Measurements from ENCODE around the gene MYH10.
A peak's percentile ranks its signal among the peaks of the same experiment; 100 is the strongest.

MYH10 gene

DNA sequence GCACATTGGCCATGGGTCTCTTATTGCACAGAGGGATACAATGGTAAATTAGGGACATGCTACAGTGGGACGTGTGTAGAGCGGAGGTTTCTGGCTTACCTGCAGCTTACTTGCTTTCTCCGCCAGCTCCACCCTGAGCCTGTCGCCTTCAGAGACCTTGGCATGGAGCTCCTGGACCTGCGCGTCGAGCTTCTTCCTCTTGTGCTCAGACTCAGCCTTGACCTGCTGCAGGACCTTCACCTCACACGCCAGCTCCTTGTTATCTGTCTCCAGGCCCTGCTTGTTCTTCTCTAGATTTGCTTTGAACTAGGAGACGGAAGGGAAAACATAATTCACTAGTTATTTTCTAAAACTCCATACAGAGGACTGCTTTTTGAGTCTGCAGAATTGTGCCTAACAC lies 131.4 kb downstream of the MYH10 start:
- no peak for DNase-seq (ENCODE audit: low spot score)
- no peak for FAIRE-seq

DNA sequence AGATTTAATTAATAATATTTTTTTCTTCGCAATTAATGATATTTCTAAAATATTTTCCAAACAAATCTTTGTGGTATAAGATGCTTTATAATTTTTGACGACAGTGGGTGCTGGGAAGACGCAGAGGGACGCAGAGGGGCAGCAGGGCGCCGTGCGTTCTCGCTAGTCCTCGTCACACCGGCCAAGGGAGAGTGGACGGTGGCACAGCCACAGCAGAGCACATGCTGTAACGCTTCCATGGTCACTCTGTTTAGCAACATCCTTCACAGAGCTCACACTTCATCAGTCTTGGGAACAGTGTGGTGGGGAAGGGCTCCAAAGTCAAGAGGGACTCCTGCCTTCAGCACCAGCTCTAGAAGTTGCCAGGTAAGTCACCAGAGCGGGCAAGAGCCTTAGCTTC lies 134.4 kb downstream of the MYH10 start:
- DNase-seq (ENCODE audit: low spot score): no peak
- no peak for FAIRE-seq

DNA sequence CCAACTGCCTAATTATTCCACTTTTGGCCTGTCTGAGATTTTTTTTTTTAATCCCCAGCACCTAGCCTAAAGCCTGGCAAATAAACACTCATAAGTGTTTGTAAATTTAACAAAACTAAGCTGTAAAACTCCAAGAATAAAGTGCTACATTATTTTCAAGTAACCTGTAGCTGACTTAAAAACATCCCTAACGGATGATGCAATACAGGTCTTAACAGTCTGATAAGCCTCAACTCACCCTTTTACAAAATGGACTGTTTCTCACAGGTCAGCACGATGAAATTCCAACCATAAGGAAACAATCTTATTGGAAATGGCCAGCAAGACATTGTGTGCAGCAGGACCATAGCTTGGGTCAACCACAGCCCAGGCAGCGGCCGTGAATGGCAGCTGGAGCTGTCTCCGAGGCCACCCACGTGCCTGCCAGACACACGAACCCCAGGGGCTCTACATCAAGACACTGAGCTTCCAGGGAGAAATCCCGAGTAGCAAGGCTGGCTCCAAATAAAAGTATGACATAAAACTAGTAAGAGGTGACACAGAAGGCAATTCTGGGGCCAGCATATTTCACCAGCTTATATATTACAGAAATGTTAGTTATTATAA lies 135.9 kb downstream of the MYH10 start:
- DNase-seq (ENCODE audit: low spot score) (no peak), FAIRE-seq (no peak)

DNA sequence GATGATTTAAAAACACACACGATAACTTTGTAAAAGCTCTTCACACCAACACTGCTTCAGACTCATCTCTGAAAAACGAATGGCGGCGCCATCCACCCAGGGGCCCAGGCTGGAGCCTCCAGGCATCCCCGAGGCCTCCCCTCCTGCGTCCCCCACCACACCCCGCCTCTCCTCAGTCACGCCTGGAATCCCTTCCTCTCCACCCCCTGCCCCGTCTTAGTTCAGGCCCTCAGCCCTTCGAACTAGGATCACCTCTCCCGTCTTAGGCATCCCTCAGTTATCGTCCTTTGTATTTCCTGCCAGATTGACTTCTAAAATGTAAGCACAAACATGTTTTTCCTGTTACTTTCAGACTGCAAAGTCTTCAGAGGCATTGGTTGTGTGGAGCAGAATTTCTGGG lies 136.5 kb downstream of the MYH10 start:
- no peak for FAIRE-seq
- no peak for DNase-seq (ENCODE audit: low spot score)

DNA sequence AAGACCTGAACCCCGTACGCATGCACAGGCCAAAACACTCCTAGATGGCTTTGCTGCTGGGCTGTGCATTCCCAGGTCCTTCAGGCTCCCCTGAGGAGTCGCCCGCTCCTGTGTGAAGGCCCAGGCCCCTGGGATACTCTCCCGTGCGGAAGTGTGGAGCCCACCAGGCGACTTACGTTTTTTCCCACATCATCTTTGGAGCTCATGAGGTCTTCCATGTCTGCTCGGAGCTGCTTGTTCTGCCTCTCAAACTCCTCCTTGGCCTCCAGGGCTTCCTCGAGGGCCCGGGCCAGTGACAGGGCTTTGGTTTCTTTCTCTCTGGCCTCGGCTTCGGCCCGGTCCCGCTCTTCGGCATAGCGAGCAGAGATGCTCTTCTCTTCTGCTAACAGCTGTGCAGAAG lies 138.4 kb downstream of the MYH10 start:
- DNase-seq (ENCODE audit: low spot score) (no peak), FAIRE-seq (no peak)

DNA sequence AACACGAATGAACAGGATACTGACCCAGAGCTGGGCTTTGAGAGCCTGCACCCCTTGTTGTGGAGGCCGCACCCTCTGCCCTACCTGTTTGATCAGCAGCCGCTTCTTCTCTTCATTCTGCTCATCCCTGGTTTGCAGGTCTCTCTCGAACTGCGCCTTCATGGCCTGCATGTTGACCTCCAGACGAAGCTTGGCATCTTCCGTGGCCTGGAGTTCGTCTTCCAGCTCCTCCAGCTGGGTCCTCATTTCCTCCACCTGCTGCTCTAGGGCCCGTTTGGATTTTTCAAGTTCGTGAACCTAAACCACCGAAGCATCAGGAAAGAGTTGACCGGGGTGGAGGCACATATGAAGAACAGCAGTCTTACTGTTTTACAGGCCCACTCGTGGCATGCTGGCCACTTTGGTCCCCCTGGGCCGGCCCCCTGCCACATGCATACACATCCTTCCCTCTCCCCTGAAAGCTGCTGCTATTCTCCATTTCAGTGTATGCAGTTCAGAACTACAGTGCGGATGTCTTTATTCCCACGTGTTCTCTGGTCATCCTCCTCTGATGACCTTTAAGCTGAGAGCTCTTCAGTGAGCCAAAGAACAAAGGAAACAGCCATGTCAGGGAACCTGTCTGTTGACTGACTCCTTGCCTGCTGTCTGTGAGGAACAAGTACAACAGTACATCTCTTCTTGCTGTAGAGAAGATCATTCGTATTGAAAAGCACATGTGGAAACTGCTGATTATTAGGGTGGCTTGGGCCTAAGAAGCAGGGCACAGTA lies 140.1 kb downstream of the MYH10 start:
- FAIRE-seq: no peak
- DNase-seq (ENCODE audit: low spot score): no peak

DNA sequence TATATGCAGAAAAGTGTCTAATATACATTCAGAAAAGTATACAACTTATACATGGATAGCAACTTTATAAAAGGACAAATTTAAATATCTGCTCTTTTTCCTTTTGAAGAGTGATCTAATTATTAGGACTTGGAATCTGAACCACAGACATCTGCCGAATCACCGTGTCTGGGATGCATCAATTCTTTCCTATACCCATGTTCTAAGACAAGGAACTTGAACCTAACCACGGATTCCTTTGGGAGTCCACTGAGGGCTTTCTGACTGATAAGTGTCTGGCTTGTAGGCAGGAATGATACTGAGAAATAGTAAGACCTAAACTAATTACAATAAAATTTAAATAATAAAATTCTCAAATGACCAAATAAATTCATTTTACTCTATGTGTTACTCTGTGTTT lies 140.7 kb downstream of the MYH10 start:
- DNase-seq (ENCODE audit: low spot score) (no peak), FAIRE-seq (no peak)

DNA sequence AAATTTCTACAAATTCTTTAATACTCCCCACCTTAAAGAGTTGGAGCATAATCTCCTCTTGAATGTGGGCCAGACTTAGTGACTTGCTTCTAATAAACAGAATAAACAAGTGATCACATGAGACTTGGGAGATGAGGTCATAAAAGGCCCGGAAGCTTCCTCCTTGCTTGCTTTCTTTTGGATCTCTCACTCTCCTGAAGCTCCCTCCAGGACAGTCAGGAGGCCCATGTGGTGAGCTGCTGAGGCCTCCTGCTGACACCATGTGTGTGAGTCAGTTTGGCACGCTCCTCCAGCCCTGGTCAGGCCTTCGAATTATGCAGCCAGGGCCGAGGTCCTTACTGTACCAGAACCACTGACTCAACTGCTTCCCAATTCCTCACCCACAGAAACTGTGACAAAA lies 141.6 kb downstream of the MYH10 start:
- FAIRE-seq: no peak
- peak; percentile 6 for DNase-seq (ENCODE audit: low spot score)

DNA sequence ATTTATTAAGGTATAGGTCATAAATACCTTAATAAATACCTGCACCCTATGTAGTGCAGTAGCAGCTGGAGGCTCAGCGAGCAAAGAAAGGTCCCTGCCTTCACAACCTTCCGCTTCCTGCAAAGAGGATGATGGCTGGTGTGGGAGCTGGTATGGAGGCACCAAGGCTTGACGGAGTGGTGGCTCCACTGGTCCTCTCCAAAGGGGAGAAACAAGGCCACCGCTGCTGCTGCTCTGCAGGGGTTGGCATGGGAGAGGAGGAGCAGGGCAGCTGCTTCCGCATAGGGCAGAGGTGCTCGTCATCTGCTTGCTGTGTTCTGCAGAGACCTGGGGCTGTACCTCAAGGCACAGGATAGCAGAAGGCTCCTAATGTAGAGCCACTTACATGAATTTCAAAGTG lies 142.0 kb downstream of the MYH10 start:
- FAIRE-seq (no peak), DNase-seq (ENCODE audit: low spot score) (no peak)

DNA sequence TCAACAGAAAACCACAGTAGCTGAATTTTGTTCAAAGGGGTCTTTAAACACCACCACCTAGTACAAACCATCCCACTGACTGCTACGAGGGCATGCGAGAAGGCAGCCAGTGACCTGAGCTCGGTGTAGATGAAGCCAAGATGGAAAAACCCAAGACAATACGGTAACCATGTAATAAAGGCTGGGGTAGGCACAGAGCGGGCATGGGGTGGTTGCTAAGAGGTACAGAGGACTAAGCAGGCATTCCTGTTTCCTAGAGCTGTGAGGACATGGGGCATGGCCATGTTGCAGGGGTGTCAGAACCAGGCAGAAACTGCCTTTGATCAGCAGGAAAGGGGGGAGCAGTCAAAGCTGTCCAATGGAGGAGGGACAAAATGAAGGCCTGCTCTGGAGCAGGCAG lies 142.8 kb downstream of the MYH10 start:
- FAIRE-seq: no peak
- DNase-seq (ENCODE audit: low spot score): no peak

DNA sequence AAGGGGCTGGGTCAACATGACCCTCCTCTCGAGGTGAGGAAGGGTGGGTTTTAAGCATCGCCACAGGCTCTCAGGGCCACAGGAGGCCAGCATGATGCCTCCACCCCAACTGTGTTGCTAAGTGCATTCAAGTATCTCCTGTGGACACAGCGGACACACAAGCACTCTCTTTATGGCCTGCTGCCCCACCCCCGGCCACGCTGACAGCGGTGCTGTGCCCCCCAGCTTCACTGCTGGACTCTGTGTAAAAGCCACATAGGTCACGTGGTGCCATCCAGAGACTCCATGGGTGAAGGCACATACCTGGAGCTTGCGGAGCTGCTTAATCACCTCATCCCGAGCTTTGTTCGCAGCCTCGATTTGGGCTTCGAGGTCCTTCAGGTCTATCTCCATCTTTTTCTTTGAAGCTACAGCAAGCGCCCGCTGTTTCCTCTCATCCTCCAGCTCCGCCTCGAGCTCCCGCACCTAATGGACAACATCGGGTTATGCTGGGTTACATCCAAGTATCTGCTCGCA lies 143.3 kb downstream of the MYH10 start:
- DNase-seq (ENCODE audit: low spot score) (no peak), FAIRE-seq (no peak)

DNA sequence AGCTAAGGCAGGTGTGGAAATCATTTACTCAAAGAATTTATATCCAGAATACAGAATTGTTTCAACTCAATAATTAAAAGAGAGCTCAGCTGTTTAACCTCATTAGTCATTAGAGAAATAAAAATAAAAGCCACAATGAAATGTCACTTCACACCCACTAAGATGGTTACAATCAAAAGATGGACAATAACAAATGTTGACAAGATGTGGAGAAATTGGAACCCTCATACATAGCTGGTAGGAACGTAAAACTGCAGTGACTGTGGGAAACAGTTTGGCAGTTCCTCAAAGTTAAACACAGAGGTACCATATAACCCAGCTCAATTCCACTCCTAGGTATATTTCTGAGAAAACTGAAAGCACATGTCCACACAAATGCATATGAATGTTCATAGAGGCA lies 145.0 kb downstream of the MYH10 start:
- DNase-seq (ENCODE audit: low spot score): no peak
- no peak for FAIRE-seq

DNA sequence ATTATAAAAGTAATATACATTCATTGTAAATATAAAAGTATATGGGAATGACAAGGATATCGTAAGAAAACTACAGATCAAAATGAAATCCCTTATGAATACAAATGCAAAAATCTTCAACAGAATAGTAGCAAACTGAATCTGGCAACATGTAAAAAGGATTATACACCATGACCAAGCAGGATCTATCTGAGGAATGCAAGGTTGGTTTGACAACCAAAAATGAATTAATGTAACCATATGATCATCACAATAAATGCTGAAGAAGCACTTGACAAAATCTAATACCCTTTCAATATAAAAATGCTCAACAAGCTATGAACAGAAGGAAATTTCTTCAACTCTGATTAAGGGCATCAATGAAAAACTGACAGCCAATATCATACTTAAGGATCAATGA lies 146.1 kb downstream of the MYH10 start:
- DNase-seq (ENCODE audit: low spot score) (no peak), FAIRE-seq (no peak)

DNA sequence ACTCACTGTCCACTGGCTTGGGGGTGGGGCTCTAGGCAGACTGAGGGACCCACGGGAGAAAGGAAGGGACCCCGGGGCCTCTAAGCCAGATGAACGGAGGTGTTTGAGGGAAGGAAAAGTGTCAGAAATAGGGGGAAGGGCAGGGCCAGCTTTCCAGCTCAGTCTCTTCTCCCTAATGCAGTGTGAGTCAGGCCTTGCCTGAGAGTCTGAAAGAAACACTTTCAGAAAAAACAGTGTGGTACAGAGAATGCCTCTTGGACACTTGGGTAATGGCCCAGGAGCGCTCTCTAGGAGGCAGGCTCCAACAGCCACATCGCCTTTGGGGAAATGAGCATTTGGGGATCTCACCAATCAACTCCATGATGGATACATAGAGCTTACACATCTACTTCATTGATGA lies 148.0 kb downstream of the MYH10 start:
- FAIRE-seq (no peak), DNase-seq (ENCODE audit: low spot score) (no peak)

DNA sequence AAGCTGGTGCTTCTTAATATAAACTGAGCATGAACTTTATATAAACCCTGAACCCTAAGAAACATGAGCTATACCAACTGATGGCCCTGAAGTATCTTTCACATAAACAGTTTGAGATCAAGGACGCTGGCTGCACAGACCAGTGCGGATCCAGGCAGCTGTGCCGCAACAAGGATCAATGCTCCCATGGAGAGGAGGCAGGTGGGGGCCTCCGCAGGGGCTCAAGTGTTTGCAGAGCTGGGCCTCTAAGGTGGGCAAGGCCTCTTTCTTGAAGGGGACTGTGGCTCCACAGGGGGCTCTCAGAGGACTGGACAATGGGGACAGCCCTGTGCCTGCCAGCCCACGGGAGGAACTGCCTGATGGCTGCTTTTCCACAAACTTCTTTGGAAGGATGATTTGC lies 148.8 kb downstream of the MYH10 start:
- FAIRE-seq (no peak), DNase-seq (ENCODE audit: low spot score) (no peak)

DNA sequence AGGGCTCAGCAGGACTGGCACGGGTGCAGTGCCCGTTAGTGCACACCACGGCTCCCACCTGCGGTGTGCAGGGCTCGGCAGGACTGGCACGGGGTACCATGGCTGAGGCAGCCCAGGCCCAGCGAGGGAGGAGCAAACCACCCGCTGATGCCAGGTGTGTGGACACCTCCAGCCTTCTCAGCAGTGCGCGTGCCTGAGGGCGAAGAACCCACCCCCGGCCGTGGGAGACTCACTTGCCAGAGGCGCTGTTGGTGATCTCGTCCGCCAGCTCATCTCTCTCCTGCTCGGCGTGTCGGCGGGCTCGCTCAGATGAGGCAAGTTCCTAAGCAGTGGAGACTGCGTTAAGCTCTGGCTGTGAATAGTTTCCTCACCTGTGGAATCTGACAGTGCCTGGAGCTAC lies 149.4 kb downstream of the MYH10 start:
- no peak for FAIRE-seq
- DNase-seq (ENCODE audit: low spot score): no peak

DNA sequence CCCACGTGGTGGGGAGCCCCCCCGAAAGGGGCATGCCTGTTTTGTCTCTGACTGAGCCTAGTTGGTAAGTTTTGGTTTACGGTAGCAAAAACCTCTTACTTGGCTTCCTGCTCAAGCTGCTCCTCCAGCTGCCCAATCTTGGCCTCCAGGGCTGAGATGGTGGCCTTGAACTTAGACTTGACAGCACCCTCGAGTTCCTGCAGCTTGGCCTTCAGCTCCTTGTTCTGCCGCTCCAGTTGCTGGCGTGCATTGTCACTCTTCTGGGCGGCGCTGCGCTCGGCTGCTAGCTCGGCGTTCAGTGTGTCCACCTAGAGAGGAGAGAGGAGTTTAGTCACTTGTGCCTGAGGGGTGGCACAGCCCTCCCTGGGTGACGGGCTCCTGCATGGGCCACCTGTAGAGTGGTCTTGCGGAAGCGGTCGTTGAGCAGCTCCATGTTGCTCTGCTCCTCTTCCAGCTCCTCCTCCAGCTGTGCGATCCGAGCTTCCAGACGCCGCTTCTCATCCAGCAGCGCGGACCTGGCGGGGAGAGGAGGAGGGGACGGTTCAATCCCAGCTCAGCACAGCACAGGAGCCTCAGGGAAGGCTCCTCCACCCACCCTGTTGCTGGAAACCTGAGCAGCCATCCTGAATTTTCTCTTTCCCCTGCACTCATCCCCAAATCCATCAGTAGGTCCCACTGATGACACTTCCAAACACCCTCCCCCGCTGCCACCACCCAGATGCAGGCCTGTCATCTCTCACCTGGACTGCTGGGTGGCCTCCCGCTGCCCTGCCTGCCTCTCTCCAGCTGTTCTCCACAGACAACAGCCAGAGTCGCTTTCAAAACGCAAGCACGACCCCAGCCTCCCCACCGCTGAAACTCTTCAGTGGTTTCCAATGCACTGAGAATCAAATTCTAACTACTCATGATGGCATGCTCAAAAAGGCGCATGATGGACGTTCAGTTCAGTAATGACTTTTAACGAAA lies 150.2 kb downstream of the MYH10 start:
- FAIRE-seq: no peak
- DNase-seq (ENCODE audit: low spot score): no peak

DNA sequence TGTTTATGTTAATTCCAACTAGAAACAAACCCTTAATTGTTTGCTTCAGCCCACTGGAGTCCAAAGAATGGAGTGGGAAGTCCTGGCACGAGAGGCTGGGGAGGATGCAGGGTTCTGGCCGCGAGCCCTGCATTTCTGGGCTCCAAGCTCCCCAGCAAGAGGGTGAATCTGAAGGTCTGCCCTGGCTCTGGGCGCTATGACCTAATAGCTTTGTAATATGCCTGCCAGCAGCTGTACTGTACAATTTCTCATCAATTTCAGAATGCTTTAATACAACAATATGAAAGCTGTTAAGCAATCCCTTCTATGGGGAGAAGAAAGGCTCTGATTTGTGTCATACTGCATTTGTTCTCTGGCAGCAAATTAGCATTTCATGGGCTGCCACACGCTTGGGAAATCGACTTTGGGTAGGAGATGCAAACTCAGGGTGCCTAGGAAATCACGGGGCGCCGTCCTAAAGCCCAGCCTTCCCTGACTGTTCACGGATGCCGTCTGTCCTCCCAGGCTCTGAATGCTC lies 151.0 kb downstream of the MYH10 start:
- no peak for DNase-seq (ENCODE audit: low spot score)
- no peak for FAIRE-seq

DNA sequence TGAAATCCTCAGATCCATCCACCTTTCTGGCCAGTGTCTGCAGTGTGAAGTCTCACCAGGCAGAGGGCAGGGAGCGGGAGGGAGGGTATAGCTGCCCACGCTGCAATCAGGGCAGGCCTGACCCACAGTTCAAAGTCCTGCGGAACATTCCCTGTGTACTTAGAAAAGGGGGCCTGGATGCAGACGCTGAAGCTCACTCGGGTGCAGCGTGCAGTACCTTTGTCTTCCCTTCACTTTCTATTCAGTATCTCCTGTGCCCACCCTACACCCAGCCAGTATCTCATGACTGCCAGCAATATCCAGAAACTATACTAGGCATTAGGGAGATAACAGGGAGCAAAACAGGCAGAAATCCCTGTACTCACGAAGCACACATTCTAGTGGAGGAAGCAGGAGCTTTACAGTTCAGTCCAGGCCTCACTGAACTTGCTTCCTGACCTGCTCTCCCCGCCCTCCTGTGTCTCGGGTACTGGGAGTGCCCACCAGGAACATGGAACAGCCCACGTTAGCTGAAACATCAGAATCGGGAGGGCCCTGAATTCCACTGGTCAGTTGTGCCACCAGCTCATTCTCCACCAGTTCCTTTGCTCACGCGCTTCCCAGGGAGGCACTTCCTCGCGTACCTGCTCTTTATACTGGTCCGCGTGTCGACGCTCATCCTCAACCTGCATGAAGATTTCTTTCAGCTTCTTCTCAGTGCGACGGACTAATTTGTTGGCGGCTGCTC lies 152.6 kb downstream of the MYH10 start:
- no peak for DNase-seq (ENCODE audit: low spot score)
- FAIRE-seq: no peak

DNA sequence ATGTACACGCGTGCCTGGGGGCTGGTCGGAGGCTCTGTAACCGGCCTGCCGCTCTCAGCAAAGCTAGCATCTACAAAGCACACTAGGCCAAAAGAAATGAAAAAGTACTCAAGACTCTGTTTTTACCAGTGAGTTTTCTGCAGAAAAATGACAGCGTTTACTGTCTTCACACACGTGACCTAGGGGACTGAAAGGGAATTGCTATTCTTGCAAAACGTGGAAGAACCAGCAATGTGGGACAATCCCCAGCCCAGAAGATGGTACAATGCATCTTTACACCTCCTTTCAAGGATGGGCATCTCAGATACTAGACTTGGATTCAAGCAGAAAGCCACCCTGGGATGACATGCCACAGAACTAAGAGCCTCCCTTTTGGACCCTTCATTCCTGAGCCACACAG lies 153.4 kb downstream of the MYH10 start:
- no peak for FAIRE-seq

DNA sequence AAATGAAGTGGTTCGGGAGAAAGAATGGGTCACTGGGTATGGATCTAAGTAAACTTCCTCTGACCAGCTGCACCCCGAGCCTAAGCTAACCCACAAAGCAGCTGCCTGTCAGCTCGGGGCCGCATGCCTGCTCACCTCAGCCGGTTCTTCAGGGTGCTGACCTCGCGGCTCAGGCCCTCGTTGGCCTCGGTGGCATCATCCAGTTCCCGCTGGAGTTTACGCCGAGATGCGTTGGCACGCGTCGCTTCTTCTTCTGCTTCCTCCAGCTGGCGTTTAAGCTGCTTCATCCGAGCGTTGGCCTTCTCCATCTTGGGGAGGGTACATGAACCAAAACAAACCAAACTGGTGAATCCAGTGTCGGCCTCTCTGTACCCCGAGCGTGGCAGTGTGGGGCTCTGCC lies 153.8 kb downstream of the MYH10 start:
- DNase-seq (ENCODE audit: low spot score) (no peak), FAIRE-seq (no peak)

More for the DNA sequence above, 153.4 kb downstream of the MYH10 start:
- no peak for DNase-seq (ENCODE audit: low spot score)

All from urothelium cell line (cell line).